ENCODE measurements around the gene ITPR2. TPM values are rescaled to one million over a fixed set of nuclear protein-coding genes. Genes with fewer than 3 reads are reported as not detected.
A peak's percentile ranks its signal among the peaks of the same experiment; 100 is the strongest.

ITPR2 gene
- total and polyA plus RNA-seq, 2 of the 13 experiments (the other 11 are each of a cell fraction or from before 2014, with no cell fraction given) = 31.9 to 81.9 TPM

GRCh38 chr12:26832822-26833742 lies at the start of gene ITPR2 (continued):
- TF ChIP-seq, protein P1, sequence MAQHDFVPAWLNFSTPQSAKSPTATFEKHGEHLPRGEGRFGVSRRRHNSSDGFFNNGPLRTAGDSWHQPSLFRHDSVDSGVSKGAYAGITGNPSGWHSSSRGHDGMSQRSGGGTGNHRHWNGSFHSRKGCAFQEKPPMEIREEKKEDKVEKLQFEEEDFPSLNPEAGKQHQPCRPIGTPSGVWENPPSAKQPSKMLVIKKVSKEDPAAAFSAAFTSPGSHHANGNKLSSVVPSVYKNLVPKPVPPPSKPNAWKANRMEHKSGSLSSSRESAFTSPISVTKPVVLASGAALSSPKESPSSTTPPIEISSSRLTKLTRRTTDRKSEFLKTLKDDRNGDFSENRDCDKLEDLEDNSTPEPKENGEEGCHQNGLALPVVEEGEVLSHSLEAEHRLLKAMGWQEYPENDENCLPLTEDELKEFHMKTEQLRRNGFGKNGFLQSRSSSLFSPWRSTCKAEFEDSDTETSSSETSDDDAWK (CRISPR knock-in tag; IDR thresholded peaks at IDR 0.05) = no peak
- peak; percentile 31; the same call in 1 of the 2 replicates for TF ChIP-seq HMGXB3 (CRISPR knock-in tag; IDR thresholded peaks at IDR 0.05; ENCODE audit: borderline replicate concordance)
- no peak for TF ChIP-seq TRIM22 (IDR thresholded peaks at IDR 0.05)
- no peak for TF ChIP-seq TBP (CRISPR knock-in tag; IDR thresholded peaks at IDR 0.05)
- TF ChIP-seq MYC (CRISPR knock-in tag; IDR thresholded peaks at IDR 0.05; ENCODE audit: borderline replicate concordance) = peak; percentile 35; the same call in 1 of the 2 replicates
- no peak for TF ChIP-seq NFATC3 (CRISPR knock-in tag; IDR thresholded peaks at IDR 0.05)
- peak; percentile 39; the same call in 1 of the 2 replicates for TF ChIP-seq ZSCAN31 (CRISPR knock-in tag; IDR thresholded peaks at IDR 0.05; ENCODE audit: low read depth)
- no peak for TF ChIP-seq PRDM4 (CRISPR knock-in tag; IDR thresholded peaks at IDR 0.05; ENCODE audit: borderline replicate concordance)
- TF ChIP-seq SMAD9 (CRISPR knock-in tag; IDR thresholded peaks at IDR 0.05) = no peak
- no peak for TF ChIP-seq GABPA (IDR thresholded peaks at IDR 0.05; ENCODE audit: low read depth, low read length)
- TF ChIP-seq GABPA (CRISPR knock-in tag; IDR thresholded peaks at IDR 0.05; ENCODE audit: low read depth) = no peak
- TF ChIP-seq JUND (CRISPR knock-in tag; IDR thresholded peaks at IDR 0.05) = peak; percentile 27; the same call in 1 of the 2 replicates
